HG03064 (cell line): Measurements from ENCODE around the gene NTNG2.

ENCODE experiments used
- ATAC-seq: cut with Tn5 transposase; IDR thresholded peaks from one replicate; pipeline ENCODE4 v1.9.1; 2021; ENCODE audit warnings: low read depth; ENCODE audit not compliant: unreplicated experiment

Gene NTNG2

DNA sequence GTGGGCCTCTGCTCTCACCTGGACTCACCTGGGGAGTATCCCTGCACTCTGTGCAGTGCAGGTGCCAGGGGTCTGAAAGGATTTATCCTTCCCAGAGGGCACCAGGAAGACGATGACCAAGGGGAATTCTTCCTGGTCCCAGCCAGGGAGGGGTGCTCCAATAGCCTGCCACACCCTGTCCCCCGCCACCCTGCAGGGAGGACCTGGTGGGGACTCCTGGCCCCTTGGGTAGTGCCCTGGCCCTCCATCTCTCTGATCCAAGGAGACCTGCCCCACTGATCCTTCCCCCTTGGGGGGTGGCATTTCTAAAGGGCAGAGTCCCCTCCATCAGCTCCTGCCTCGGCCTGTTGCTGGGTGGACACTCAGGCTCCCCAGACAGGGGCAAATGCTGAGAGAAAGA lies 70.7 kb downstream of the NTNG2 start:
- no peak for ATAC-seq

DNA sequence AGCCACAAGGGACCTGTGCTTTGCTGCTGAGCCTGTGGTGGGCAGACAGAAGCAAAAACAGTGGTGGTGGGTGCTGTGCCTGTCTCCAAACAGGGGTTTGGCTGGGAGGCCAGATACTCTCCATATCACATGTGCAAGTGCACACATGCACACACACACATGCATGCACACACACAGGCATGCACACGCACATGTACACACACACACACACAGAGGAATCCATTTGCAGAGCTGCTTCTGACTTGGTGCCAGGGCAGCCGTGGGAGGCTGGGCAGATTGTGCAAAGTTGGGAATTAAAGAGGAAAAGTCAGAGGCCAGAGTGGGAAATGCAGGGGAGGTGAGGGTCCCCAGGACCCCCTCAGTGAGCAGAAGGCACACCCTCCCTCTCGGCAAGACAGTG lies 71.3 kb downstream of the NTNG2 start:
- no peak for ATAC-seq

DNA sequence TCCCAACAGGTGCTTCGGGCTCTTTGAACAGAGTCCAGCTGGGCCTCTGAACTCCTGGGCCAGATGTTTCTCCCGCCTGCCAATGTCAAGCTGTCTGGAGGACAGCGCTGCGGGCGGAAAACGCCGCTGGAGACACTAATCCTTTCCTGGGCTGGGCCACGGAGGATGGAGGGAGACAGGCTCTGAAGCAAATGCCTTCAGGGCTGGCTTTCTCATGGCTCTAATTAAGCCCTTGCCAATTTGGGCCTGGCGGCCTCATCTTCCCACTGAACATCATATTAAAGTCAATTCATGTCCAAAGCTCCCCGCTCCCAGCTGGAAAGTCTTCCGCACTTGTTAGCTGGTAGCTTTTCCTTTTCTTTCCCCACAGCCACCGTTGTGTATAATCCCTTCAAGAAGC lies 72.7 kb downstream of the NTNG2 start:
- ATAC-seq: no peak

- no peak for ATAC-seq
Measured at GRCh38 chr9:132235125-132235524, 73.3 kb downstream of the NTNG2 start.

DNA sequence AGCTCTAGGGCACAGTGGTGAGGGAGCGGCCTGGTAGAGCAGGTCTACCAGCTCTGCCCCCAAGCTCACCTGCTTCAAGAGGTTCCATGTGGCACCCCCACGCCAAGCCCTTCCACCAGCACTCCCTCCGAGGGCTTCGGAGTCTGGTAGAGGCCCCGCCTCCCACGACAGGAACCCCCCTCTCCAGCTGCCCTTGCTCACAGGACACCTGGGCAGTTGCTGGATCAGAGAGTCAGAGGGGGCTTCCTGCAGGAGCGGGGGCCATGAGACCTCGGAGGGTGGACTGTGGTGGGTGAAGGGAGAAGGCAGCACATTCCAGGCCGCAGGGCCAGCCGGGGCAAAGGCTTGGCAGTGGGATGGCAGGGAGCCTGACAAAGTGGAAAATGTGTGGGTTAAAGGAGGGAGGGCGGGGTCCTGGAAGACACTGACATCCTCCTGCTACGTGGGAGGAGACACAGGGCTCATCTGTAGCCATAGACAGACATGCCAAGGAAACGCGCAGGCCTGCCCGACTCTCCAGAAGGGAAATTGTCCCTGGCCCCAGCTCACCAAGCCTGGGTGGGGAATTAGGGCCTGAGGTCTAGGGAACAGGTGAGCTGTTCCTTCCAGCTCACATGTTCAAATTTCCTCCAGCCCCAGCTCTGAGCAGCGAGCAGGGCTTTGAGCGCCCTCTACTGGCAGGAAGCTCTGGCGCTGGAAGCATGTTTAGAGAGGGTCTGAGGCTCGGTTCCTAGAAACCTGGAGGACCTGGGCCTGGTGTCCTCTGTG lies 74.2 kb downstream of the NTNG2 start:
- no peak for ATAC-seq

DNA sequence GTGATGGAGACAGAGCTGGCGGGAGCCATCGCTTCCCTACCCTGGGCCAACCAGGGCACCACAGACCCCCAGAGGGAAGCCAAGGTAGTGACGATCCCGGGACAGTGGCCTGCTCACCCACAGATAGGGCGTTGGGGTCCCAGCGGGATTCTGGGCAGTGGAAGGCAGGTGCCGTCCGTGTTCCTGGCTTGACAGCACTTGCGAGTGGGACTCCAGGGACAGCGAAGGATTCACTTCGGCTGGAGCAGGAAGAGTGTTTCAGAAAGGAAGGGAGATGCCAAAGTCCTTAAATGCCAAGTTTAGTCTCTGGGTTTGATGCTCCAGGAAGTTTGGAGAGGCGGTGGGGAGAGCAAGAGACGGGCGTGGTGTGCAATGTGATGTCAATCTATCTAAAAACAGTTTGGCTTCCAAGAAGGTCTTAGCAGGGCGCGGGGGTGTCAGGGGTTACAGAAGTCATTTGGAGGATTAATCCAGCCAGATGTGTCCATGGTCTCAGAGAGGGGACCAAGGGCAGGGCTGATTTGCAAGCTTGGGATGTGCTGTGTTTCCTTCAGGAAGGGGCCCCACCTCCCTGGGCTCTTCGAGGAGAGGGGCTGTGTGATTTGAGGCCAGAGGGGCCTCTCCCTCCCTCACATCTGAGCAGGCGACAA lies 74.9 kb downstream of the NTNG2 start:
- ATAC-seq: no peak

DNA sequence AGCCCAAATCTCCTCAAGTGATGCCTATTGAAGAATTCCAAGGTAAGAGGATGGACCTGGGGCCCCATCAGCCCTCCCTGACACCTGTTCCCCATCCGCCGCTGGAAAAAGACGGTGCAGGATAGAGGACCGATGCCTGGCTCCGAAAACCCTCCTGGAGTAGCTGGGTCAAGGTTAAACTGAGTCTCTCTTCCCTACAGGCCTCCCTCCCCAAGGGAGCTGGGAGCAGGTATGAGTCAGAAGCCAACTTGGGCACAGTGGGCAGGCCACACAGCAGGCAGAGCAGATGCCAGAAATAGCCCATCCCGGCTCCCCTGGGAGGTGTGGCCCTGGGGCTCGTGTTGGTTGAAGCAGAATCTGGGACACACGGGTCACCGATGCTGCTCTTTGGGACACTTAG lies 75.6 kb downstream of the NTNG2 start:
- no peak for ATAC-seq

DNA sequence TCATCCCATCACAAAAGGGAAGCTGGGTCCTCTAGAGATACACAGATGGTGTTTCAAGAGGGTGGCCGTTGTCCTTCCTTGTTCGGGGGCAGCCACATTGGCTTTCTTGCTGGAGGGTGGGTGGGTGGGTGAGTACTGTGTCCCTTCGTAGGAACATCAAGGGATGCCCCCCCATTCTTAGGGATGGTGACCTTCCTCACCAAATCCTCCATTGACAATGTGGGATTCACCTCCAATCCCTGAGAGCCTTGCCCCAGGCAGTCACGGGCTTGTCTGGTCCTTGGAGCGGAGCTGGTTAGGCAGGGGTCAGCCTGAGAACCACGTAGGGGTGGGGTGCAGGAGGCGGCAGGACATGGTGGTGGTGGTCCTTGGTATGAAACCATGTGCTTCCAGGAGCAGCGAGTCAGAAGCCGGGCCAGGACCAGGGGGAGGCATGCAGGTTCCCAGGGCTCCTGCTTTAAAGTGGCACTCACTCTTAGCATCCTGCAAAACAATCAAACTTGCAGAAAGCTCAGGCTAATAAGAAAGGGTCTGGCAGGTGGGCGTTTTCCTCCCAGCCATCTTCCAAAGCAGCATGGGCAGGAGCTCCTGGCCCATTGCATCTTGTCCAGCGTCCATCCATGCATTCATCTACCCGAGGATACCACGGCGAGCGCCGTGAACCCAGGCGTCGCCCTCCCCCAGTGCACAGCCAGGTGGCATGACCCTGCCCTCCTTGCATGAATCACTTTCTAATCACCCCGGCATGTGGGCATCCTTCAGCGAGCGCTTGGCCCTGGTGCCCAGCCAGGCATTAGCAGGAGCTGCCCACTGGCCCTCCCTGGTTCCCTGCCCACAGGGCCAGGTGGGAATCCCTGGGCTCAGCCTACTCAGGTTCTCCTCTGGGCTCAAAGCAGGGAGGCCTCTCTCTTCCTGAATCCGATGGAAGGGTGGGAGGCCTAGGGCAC lies 76.4 kb downstream of the NTNG2 start:
- no peak for ATAC-seq

- ATAC-seq: no peak
Measured at GRCh38 chr9:132238992-132239391, 77.1 kb downstream of the NTNG2 start.

DNA sequence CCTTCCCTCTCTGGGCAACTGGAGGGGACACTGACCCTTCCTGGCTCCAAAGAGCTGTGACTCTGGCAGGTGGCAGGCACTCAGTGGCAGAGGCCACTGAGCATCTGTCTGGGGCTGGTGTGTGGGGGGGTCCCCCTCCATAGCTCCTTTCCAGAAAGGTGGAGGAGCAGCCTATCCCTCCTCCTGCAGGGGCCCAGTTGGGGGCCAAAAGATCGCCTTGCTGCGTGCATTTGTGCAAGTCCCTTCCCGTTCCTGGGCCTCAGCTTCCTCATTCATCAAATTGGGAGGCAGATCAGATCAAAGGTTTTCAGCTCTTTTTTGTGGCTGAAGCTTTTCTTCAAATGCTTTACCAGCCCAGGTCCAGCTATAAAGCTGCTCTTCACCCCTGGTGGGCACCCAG lies 77.7 kb downstream of the NTNG2 start:
- ATAC-seq: no peak

GRCh38 chr9:132239999-132240840 lies 78.4 kb downstream of the NTNG2 start:
- ATAC-seq: no peak

GRCh38 chr9:132240841-132241482 lies 79.1 kb downstream of the NTNG2 start:
- peak; percentile 70 for ATAC-seq

- ATAC-seq: peak; percentile 13
Measured at GRCh38 chr9:132241483-132241839, 79.6 kb downstream of the NTNG2 start.

- ATAC-seq: no peak
Measured at GRCh38 chr9:132241840-132242620, 80.2 kb downstream of the NTNG2 start.

GRCh38 chr9:132242621-132243155 lies 80.8 kb downstream of the NTNG2 start:
- no peak for ATAC-seq

DNA sequence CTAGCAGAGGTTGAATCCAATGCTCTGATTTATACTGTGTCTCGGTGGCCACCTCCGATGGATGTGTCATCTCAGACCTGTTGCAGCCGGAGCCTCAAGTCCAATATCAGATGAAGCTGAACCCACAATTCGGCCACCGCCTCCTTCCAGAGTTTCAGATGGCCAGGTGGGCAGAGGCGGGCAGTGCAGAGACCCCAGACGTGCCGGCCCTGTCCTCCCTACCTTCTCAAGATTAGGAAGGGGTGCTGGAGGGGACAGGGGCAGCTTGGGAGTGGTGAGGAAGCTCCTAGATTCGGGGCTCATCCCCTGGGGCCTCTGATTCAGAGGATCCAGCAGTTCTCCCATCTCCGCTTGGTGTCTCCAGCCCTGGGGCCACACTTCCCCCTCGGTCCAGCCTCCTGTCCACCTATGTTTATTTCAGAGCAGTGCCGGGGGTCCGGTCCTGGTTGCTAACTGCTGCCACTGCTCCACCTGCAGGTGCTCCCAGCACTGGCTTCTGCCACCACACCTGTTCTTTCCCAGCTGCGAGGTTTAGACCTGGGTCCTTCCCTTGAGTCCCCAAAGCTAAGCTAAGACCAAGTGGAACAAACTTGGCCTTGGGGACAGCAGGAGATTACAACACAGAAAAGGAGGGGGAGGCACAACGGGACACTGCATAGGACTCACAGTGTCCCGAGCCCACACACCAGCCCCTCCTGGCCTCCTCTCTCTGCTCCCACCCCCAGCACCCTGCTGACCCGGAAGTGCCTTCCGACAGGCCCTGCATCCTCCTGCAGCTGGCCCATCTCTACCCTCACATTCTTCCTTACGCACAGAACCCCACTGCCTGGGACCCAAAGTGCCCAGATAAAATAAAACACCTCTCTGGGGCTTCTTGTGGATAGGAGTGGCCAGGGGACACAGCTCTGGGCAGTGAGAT lies 81.6 kb downstream of the NTNG2 start:
- no peak for ATAC-seq

DNA sequence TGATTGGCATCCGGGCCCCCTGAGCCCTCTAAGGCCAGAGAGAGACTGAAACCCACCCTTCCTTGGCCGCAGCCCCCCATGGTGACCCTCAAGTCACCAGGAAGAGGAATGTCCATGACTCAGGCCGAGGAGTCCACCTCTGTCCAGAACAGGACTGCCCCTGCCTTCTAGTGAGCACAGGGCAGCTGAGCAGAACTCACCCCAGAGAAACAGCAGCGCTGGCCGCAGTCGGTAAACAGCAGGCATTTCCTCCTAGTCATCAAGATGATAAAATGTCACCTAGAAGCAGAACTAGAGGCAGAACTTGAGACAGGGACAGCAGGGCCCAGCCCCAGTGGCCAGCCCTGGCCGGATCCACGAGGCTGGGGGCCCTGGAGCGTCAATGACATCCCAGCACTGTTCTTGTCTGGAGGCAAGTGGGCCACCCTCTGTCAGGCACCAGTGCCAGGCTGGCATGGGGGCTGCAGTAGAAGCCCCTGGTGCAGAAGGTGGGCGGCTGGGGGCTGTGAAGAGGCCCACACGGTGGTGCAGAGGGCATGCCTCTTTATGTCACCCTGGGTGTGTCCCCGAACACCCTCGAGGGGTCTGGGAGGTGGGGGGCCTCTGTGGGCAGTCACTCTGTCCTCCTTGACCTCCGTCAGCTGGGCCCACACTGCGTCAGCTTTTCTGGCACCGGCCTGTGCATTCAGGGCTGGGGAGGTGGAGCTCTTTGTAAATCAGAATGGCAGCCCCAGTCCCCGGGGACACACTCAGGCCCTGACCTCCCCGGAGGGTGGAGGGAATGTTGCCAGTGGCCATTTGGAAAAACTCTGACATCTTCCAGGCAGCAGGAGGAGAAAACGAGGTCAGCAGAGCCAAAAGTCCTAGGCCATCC lies 83.0 kb downstream of the NTNG2 start:
- no peak for ATAC-seq
